ENCODE measurements around the gene APH1B.
"Not testable (repeated sequence)": the region's sequence is repeated elsewhere in the genome, so short reads cannot be mapped to it uniquely, and the experiment has no call there.

Gene APH1B

DNA sequence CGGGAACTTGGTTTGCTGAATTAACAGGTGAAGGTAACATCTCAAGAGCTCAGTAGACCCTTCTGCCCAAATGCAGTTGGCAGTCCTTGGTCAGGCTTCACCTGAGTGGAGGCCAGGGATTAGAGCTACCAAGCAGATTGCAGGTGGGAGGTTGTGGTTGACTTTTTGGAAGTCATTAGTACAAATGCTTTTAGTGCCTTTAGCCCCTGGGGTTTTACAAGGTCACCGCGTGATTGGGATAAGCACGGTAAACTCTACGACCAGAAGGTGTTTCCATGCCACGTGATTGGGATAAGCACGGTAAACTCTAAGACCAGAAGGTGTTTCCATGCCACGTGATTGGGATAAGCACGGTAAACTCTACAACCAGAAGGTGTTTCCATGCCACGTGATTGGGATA lies 43.0 kb downstream of the APH1B start:
- in situ Hi-C loops (cut with HindIII; ENCODE audit: low pct_ligation_motif_present, low pct_unique_long_range_greater_than_20kb, low sequenced_read_pairs); DNase-seq: not testable (repeated sequence)

DNA sequence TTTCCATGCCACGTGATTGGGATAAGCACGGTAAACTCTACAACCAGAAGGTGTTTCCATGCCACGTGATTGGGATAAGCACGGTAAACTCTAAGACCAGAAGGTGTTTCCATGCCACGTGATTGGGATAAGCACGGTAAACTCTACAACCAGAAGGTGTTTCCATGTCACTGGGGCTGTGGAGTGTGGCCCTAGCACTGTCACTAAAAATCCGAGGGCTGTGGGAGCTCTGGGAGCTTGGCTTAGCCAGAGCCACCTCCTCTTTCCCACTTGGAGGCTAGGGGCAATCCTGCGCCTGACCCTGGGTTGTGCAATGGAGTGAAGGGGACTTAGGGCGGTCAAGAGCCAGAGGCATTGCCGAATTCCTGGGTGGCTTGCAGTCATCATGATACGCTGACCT lies 43.6 kb downstream of the APH1B start:
- DNase-seq; in situ Hi-C loops (cut with HindIII; ENCODE audit: low pct_ligation_motif_present, low pct_unique_long_range_greater_than_20kb, low sequenced_read_pairs): not testable (repeated sequence)

DNA sequence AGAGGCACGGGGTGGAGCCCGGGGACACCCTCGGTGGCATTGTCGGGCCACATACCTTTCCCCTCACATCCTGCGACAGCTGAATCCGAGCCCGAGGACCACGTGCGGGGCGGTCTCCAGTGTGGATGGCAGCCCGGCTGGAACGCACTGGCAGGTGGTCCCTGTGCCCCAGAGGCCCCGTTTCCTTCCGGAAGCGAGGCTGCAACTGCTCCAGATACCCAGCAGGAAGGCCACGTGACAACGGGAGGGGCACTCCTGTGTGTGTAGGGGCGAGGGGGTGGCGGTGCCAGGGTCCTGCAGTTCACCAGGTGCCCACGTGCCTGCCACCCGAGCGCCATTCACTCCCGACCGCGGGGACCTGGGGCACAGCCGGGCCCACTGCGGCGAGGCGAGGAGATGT lies 44.1 kb downstream of the APH1B start:
- in situ Hi-C loops (cut with HindIII; ENCODE audit: low pct_ligation_motif_present, low pct_unique_long_range_greater_than_20kb, low sequenced_read_pairs): no loop called here
- no peak for DNase-seq

DNA sequence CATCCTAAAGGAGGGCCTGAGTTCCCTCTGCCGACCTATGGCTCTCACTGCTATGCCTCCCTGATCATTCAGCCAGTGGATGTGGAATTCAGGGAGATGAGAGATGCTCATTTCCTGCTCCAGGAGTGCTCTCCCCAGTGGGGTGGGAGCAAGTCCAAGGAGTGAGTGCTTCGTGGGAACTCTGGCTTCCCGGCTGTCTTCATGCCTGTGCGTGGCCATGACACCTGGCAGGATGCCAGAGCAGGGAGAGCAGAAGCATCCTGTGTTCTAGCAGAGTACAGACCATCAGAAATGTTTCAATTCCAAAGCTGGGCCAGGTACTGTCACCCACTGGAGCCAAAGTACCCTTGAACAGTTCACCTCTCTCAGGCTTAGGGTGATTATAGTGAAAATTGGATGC lies 45.1 kb downstream of the APH1B start:
- in situ Hi-C loops (cut with HindIII; ENCODE audit: low pct_ligation_motif_present, low pct_unique_long_range_greater_than_20kb, low sequenced_read_pairs): no loop called here

DNA sequence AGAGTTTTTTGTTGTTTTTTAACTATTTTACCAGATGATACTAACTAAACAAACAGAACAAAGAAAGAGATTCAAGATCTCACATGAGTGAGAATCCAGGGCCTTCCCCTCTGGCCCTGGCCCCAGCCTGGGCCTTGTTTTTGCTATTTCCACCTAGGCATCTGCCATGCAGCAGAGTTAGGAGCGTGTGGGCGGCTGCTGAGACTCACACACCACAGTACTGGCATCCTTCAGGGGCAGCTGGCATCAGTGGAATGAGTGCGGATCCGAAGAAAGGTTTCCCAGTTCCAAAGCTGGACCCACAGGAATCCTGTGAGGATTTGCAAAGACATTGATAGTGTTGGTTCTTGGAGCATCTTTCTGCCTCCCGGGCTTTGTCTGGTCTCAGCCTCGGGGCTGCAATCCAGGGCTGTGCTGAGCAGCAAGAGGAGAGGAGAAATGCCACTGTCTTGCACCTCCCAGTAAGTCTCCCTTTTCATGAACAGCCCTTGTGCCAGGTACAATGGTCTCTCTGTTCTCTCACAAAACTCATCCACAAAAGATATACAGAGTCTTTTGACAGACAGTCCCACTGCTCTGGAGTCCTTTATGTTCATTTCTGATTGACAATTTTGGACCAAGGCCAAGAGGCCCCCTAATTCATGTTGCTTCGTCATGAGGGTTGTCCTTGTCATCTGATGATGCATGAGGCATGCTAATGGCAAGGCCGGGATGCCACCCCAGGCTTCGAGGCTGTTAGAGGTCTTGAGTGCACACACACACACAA lies 46.6 kb downstream of the APH1B start:
- no peak for DNase-seq
- in situ Hi-C loops (cut with HindIII; ENCODE audit: low pct_ligation_motif_present, low pct_unique_long_range_greater_than_20kb, low sequenced_read_pairs): no loop called here

More for the DNA sequence above, 45.1 kb downstream of the APH1B start:
- no peak for DNase-seq

DNA sequence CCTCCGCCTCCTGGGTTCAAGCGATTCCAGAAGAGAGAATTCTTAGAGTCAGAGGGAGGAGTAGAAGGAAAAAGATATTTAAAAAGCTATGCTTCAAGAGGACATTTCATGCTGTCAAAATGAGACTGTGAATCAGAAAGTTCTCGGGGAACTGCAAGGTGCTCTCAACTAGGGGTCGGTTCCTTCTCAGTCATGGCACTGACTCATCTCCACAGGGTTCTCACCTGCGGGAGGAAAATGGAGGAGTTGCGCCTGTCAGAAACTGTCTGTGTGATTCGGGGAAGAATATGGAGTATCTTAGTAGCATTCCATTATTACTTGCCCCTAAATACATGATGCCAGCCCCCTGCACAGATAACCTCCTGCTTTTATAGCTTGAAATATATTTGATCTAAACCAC lies 47.4 kb downstream of the APH1B start:
- DNase-seq: no peak
- in situ Hi-C loops (cut with HindIII; ENCODE audit: low pct_ligation_motif_present, low pct_unique_long_range_greater_than_20kb, low sequenced_read_pairs): no loop called here

DNA sequence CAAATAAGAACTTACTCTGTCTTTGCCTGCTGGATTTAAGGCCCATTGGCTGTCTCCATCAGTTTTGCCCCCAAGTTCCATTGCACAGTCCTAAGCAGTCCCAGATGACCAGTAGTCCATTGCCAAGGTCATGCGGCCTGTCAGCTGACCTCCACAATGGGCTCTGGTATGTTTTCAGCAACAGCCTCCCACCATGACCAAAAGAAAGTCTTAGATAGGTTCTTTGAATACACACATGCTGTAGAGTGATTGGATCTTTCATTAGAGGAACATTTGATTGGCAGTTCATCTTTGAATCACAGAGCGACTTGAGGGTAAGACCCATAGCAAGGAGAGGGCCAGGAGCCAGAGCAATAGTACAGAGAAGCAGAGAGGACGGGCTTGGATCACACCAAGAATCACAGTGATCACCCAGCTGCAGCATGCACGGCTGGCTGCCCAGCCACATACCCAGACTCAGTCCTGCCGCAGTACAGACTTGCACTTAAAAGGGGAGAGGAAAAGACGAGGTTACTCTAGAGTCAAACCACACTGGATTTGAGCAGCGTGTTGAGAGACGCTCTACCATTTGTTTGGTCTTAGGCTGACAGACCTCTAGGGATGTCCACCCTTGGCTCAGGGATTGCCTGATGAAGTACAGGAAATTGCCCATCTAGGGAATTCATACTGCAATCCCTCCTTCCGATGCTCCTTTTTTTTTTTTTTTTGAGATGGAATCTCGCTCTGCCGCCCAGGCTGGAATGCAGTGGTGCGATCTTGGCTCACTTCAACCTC lies 50.4 kb downstream of the APH1B start:
- DNase-seq: no peak
- in situ Hi-C loops (cut with HindIII; ENCODE audit: low pct_ligation_motif_present, low pct_unique_long_range_greater_than_20kb, low sequenced_read_pairs): no loop called here

DNA sequence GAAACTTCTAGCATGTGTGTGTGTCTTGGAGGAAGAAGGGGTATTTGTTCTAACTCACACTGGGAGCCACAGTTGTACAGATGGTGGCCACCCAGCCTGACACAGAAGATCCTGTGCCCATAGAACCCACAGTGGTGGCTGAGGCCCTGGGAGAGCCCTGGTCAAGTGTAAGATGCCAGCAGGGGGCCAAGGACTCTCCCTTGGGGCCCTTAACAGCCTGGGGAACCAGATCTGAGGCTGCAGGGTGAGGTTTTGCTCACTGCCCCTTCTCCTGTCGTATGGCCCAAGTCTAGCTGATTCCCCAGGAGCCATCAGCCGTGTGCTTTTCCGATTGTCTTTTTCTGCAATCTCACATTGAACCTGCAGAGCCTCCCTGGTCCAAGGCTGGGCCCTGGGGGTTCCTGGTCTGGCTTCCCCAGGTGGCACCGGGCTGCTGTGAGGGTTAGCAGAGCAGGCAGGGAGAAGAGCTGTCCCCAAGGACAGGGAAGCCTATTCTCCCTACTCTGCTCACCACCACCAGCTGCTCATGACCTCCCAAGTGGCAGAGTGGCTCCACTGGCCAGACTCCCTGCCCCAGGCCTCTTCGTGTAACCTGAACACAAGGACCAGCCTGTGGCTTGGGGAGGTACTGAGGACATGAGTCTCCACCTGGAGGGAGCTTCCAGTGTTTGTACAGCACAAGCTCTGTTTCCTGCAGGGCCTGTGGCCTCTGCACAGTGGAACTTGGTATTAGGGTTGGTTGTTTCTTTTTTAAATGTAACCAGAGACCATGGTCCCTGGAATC lies 52.4 kb downstream of the APH1B start:
- in situ Hi-C loops (cut with HindIII; ENCODE audit: low pct_ligation_motif_present, low pct_unique_long_range_greater_than_20kb, low sequenced_read_pairs): no loop called here
- DNase-seq: no peak

DNA sequence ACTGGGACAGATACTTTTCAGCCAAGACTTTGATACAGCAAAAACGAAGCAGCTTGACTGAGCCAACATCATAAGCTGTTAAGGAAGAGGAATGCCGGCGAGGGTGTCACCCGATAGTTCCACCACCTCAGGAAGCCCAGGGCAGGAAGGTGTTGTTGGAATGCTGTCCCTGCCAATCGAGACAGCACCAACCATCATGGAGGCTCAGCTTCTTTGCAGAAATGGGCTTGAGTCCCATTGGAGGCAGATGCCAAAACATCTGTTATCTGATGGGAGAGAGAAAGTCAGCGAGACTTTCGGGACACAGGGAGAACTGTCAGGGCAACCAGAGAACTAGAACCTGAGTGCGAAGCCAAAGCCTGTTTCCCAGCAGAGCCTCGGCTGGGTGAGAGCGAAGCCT lies 53.5 kb downstream of the APH1B start:
- in situ Hi-C loops (cut with HindIII; ENCODE audit: low pct_ligation_motif_present, low pct_unique_long_range_greater_than_20kb, low sequenced_read_pairs): no loop called here
- no peak for DNase-seq

DNA sequence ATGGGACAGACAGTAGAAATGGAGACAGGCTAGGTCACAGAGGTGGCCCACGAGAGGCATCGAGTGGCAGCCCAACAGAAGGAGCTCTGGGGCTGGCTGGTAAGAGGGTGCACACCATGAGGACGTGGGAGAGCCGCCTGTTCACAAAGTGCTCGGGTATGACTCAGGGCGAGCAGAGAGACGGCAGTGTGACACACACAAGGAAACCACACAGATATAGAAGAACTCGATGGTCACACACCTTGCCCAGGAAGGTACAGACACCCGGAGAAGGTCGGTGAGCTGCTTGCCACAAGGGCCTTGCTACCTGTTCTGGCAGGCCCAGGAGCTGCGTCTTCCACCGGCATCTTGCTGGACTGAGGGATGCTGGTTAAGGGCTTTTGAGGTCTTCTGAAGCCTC lies 54.1 kb downstream of the APH1B start:
- no peak for DNase-seq
- in situ Hi-C loops (cut with HindIII; ENCODE audit: low pct_ligation_motif_present, low pct_unique_long_range_greater_than_20kb, low sequenced_read_pairs): no loop called here

DNA sequence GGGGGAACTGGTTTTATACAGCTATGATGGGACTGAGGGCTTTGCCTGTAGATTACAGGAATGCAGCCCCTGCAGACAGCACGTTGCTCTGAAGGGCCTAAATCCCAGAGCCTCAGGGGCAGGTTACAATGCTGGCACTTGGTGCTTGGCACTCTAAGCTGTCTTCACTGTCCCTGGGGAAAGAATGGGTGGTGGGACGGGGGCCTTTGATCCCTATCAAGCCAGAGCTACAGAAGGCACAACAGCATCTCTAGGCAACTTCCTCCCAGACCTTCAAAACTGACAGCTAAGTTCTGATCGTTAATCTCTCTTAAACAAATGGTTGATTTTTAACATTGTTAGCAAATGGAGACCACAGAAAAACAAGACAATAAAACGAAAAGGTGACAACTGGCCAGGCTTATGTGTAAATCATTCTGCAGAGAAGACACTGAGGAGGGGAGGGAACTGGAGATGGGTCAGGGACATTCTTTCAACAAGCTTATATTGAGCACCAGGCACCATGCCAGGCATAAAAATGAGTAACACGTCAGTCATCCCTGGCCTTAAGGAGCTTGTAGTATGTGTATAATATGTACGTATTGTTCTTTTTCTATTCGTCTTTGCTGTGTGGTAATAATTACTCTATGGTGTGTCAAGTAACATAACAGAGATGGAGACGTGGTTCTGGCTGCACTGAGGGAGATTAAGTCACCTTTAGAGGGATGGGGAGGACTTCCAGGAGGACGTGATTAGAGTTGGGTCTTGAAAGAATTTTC lies 55.1 kb downstream of the APH1B start:
- in situ Hi-C loops (cut with HindIII; ENCODE audit: low pct_ligation_motif_present, low pct_unique_long_range_greater_than_20kb, low sequenced_read_pairs): no loop called here
- DNase-seq: peak; percentile 71

DNA sequence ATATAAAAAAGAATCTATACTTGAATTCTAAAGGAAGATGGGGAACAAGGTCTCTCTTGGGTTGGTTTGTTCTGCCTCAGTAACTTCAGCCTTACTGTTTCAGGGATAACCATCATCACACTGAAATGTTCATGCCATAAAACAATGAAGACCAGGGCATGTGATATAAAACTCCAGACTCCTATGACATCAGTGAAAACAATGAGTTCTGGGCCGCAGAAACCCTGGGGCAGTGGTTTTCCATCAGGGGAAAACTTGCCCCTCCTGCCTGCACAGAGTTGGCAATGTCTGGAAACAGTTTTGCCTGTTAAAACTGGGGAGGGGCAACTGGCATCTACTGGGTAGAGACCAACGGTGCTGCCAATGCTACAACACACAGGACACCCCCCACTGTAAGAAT lies 57.4 kb downstream of the APH1B start:
- DNase-seq: no peak
- in situ Hi-C loops (cut with HindIII; ENCODE audit: low pct_ligation_motif_present, low pct_unique_long_range_greater_than_20kb, low sequenced_read_pairs): no loop called here

DNA sequence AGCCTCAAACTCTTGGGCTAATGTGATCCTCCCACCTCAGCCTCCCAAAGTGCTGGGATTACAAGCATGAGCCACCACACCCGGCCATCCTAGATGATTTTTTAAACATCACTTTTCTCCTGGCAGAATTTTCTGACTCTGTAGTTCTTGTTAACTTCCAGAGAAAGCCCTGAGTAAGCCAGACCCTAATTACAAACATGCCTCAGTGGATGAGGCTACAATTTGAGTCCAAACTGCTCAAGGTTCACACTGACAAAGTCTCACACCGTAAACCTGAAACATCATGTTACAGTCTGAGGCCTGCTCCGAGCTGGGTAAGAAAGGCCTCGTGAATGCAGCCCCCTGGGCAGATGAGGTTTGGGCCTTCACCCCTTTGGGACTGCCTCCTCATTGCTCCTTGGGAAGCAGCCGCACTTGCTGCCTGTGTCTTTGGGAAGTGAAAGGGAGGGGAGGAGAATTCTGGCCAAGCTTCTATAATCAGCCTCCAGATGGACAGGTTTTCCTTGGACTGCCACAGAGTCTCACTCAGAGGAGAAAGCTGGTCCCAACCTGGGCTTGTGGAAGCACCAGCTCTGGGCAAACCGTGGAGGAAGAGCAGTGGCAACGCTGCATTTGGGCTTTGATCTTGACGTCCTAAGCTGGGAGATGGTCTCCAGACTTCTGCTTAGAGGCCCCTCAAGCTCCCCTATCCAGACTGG lies 58.3 kb downstream of the APH1B start:
- DNase-seq: no peak
- in situ Hi-C loops (cut with HindIII; ENCODE audit: low pct_ligation_motif_present, low pct_unique_long_range_greater_than_20kb, low sequenced_read_pairs): no loop called here

DNA sequence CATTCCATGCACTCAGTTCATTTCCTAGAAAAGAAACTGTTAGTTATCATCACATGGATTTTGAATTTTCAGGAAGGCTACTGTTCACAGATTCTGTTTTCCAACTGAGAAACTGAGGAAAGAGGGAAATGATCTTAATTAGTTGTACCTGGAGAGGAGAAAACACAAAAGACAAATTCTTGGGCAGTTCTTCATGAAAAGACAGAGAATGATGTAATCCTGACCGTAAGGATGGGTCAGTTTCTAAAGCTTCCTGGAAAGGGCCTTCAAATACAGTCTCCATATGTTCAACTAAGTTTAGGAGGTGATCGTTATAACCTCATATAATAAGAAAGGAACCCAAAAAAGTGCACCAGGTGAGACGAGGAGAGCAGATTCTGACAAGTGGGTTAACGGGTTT lies 59.6 kb downstream of the APH1B start:
- no peak for DNase-seq
- in situ Hi-C loops (cut with HindIII; ENCODE audit: low pct_ligation_motif_present, low pct_unique_long_range_greater_than_20kb, low sequenced_read_pairs): no loop called here

DNA sequence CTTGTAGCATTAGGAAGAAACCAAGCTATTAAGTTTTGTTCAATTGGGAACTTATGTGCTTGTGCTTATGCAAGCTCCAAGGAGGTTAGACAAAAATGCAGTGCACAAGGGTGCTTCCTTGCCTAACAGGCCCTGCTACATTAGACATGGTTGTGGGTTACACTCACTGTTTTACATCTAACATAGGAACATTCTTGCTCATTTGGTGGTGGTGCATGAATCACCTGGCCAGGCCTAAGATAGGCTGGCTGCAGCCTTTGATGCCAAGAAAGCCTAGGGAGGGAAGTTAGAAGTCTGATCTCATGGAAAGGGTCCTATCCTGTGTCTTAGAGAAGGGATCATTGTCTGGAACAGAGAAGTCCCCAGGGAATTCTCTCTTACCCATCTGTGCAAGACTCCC lies 60.8 kb downstream of the APH1B start:
- DNase-seq: peak; percentile 58
- in situ Hi-C loops (cut with HindIII; ENCODE audit: low pct_ligation_motif_present, low pct_unique_long_range_greater_than_20kb, low sequenced_read_pairs): no loop called here

DNA sequence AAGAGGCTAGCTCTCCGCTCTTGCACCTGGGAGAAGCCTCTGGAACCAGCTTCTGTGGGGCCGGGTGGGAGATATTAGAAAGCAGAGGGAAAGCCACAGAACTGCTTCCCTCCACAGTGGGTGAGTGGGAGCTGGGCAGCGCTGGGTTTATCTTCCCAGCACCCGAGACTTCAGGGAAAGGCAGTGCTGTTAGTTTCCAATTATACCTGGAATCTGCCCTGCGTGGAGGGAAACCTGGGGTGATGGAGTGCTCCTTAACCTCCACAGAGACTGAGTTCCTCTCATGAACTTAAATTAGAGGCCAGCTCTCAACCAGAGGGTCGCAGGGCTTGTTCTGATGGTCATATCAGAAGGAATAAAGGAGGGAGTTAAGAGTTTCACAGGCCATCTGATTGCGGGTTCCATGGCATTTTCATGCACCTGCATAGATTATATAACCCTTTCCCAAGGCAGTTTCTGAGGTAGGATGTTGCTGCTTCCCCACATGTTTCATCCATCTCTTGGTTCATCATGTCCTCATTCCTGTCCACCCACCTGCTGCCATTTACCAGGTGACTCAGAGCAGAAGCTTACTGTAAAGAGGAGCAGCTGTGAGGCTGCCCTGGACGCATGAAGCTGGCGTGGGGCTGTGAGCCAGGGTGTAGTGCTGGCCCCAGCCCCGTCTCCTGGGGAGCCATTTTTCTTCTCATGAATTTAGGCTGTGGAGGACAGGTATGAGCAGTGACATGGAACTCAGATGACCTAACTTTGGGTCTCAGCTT lies 61.8 kb downstream of the APH1B start:
- no peak for DNase-seq

DNA sequence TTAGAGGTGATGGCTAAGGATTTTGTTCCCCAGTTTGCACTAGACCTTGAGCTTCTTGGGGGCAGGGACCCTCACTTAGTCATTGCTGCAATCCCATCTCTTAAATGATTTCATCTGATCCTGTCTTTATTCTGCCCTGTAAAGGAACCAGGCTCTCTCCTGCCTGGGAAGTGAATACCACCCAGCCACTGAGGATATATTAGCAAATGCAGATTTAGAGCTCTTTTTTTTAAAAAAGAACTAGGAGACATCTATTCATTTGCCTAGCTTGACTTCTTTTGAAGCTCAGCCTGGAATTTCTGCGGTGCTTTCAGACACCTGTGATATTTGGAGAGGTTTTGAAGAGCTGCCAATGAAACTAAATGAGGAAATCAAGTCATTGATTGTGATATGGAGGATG lies 62.4 kb downstream of the APH1B start:
- DNase-seq: no peak
- in situ Hi-C loops (cut with HindIII; ENCODE audit: low pct_ligation_motif_present, low pct_unique_long_range_greater_than_20kb, low sequenced_read_pairs): no loop called here

More for the DNA sequence above, 61.8 kb downstream of the APH1B start:
- in situ Hi-C loops (cut with HindIII; ENCODE audit: low pct_ligation_motif_present, low pct_unique_long_range_greater_than_20kb, low sequenced_read_pairs): no loop called here
